ENCODE results near the gene KCNJ14. TPM values are rescaled to one million over a fixed set of nuclear protein-coding genes. Genes with fewer than 3 reads are reported as not detected.

Gene KCNJ14
- total RNA-seq, 2 donors from 2014 or later: 0.26 to 0.31 TPM

GRCh38 chr19:48468772-48469288 is 13.5 kb downstream of the KCNJ14 start:
- Histone ChIP-seq H3K27me3 (no peaks in the 10 kb centered on the region), H3K9me3 (no peaks in the 10 kb centered on the region)
- peak; percentile 100 for DNase-seq (ENCODE audit: low spot score)

GRCh38 chr19:48469289-48469881 is 14.0 kb downstream of the KCNJ14 start, which contains the start of gene CYTH2:
CYTH2 (plus strand) TSS chr19:48469369; CDS start chr19:48469508, 139 bp downstream.
- no peaks in the 10 kb centered on the region for H3K27me3 ChIP-seq
- DNase-seq (ENCODE audit: low spot score): peak; percentile 82
- peak within 1 kb of the TSS; percentile 92 to 95 for H3K4me3 ChIP-seq
- peak within 1 kb of the TSS; percentile 98 for H3K27ac ChIP-seq
- TF ChIP-seq CTCF (IDR thresholded peaks at IDR 0.05): no peak
- H3K9me3 ChIP-seq: no peaks in the 10 kb centered on the region
- H3K36me3 ChIP-seq: peaks cover 42% of the 10 kb centered on the region
- peaks cover 2 to 15% of the 10 kb centered on the region in 2 donors for H3K4me1 ChIP-seq

More at GRCh38 chr19:48468772-48469288, 13.5 kb downstream of the KCNJ14 start:
- no peak for TF ChIP-seq CTCF (IDR thresholded peaks at IDR 0.05)
- Histone ChIP-seq H3K36me3 (peaks cover 37% of the 10 kb centered on the region), H3K4me3 (peak overlapping the region; percentile 92 to 95), H3K4me1 (peaks cover 2 to 15% of the 10 kb centered on the region in 2 donors), H3K27ac (peak overlapping the region; percentile 98)

- DNase-seq (ENCODE audit: low spot score): no peak
- Histone ChIP-seq H3K9me3 (no peaks in the 10 kb centered on the region), H3K27me3 (no peaks in the 10 kb centered on the region), H3K4me1 (peaks cover 2 to 15% of the 10 kb centered on the region in 2 donors), H3K27ac (peak overlapping the region; percentile 98), H3K36me3 (peaks cover 50% of the 10 kb centered on the region), H3K4me3 (peak overlapping the region; percentile 92 to 95)
- TF ChIP-seq CTCF (IDR thresholded peaks at IDR 0.05): no peak
These were observed 14.7 kb downstream of the KCNJ14 start for GRCh38 chr19:48469934-48470680.

GRCh38 chr19:48470856-48471255 is 15.5 kb downstream of the KCNJ14 start:
- Histone ChIP-seq H3K4me1 (peaks cover 2 to 15% of the 10 kb centered on the region in 2 donors), H3K36me3 (peaks cover 57% of the 10 kb centered on the region), H3K27ac (no peak overlapping the region), H3K4me3 (no peak overlapping the region), H3K27me3 (no peaks in the 10 kb centered on the region), H3K9me3 (no peaks in the 10 kb centered on the region)
- DNase-seq (ENCODE audit: low spot score): no peak
- TF ChIP-seq CTCF (IDR thresholded peaks at IDR 0.05): no peak

GRCh38 chr19:48471836-48472235 is 16.5 kb downstream of the KCNJ14 start:
- no peaks in the 10 kb centered on the region for H3K27me3 ChIP-seq
- DNase-seq (ENCODE audit: low spot score): no peak
- no peak overlapping the region for H3K4me3 ChIP-seq
- H3K36me3 ChIP-seq: peaks cover 67% of the 10 kb centered on the region
- no peak for TF ChIP-seq CTCF (IDR thresholded peaks at IDR 0.05)
- H3K27ac ChIP-seq: no peak overlapping the region
- peaks cover 2 to 15% of the 10 kb centered on the region in 2 donors for H3K4me1 ChIP-seq
- no peaks in the 10 kb centered on the region for H3K9me3 ChIP-seq
